Keratinocyte (primary cell): Measurements from ENCODE around the gene MFSD11. TPM values are rescaled to one million over a fixed set of nuclear protein-coding genes. Genes with fewer than 3 reads are reported as not detected.

Source experiments
- DNase-seq: peaks from one replicate; pipeline ENCODE4 v3.0.0-alpha.2; 2011; ENCODE audit warnings: low read depth, missing footprints, low spot score
- FAIRE-seq: peaks from 2 replicates; lab custom pipeline; 2011; peaks lifted over from hg19 to GRCh38; lab: Jason Lieb, UNC
- H2AFZ ChIP-seq: 2 replicates; pipeline ENCODE4 v1.6.0; 2012; ENCODE audit warnings: low read length, control low read depth, inconsistent platforms; ENCODE audit not compliant: control insufficient read depth
- H3K27ac ChIP-seq: 2 replicates; pipeline ENCODE4 v1.5.1; 2011; ENCODE audit warnings: low read length; ENCODE audit not compliant: control insufficient read depth, insufficient read depth
- H3K27me3 ChIP-seq: 3 replicates; pipeline ENCODE4 v1.6.0; 2011; ENCODE audit warnings: low read length; ENCODE audit not compliant: control insufficient read depth, insufficient read depth; ENCODE audit errors: extremely low read depth
- H3K36me3 ChIP-seq, 2 experiments: 2 replicates in 1 of 2; 3 replicates in 1 of 2; pipeline ENCODE4 v1.5.1; 2011; ENCODE audit warnings: low read length in 2 of 2, mild to moderate bottlenecking in 1 of 2; ENCODE audit not compliant: control insufficient read depth in 2 of 2, insufficient read depth in 2 of 2; ENCODE audit errors: extremely low read depth in 1 of 2
- H3K4me1 ChIP-seq: 3 replicates; pipeline ENCODE4 v1.5.1; 2011; ENCODE audit warnings: low read length; ENCODE audit not compliant: control insufficient read depth, insufficient read depth; ENCODE audit errors: extremely low read depth
- H3K4me2 ChIP-seq: 3 replicates; pipeline ENCODE4 v1.6.0; 2011; ENCODE audit warnings: low read depth, low read length; ENCODE audit not compliant: control insufficient read depth, insufficient read depth; ENCODE audit errors: extremely low read depth
- H3K4me3 ChIP-seq, 3 experiments: fragments of 200-600 bp in 1 of 3; sonication (generic) in 1 of 3; 2 replicates in 2 of 3; 3 replicates in 1 of 3; pipeline ENCODE4 v1.5.1; 2011 to 2016; ENCODE audit warnings: low read length in 3 of 3, mild to moderate bottlenecking in 3 of 3, control low read depth in 2 of 3, inconsistent platforms in 1 of 3, low read depth in 1 of 3, mixed read lengths in 1 of 3, mixed run types in 1 of 3, moderate library complexity in 1 of 3; ENCODE audit not compliant: control insufficient read depth in 2 of 3, insufficient read depth in 2 of 3; ENCODE audit errors: extremely low read depth in 1 of 3
- H3K79me2 ChIP-seq: 2 replicates; pipeline ENCODE4 v1.6.0; 2012; ENCODE audit warnings: low read length; ENCODE audit not compliant: control insufficient read depth, insufficient read depth
- H3K9ac ChIP-seq: 3 replicates; pipeline ENCODE4 v1.6.0; 2011; ENCODE audit warnings: low read length; ENCODE audit not compliant: control insufficient read depth, insufficient read depth; ENCODE audit errors: extremely low read depth
- H3K9me1 ChIP-seq: 3 replicates; pipeline ENCODE4 v1.6.0; 2011; ENCODE audit warnings: low read length; ENCODE audit not compliant: control insufficient read depth, insufficient read depth; ENCODE audit errors: extremely low read depth
- H3K9me3 ChIP-seq: 2 replicates; pipeline ENCODE4 v1.5.1; 2012; ENCODE audit warnings: low read depth, low read length; ENCODE audit not compliant: control insufficient read depth
- H4K20me1 ChIP-seq: 3 replicates; pipeline ENCODE4 v1.6.0; 2011; ENCODE audit warnings: low read length; ENCODE audit not compliant: control insufficient read depth, insufficient read depth; ENCODE audit errors: extremely low read depth
- EZH2 ChIP-seq: IDR thresholded peaks from one replicate; pipeline ENCODE4 v1.6.1; 2012; ENCODE audit warnings: inconsistent platforms, mild to moderate bottlenecking, low read length, moderate library complexity
- dilution Hi-C: fragments of 300-500 bp; cut with MboI; formaldehyde crosslinking; loops from one replicate; pipeline ENCODE4 v1.7.0; 2020; ENCODE audit warnings: low sequenced_read_pairs; ENCODE audit not compliant: extremely low pct_ligation_motif_present
- polyA plus RNA-seq, 5 experiments: library from polyadenylated mRNA; depleted of rRNA in 3 of 5; stranded (reverse) in 3 of 5; stranded (forward) in 1 of 5; unstranded in 1 of 5; fragments of >200 nt; gene quantifications; 1 replicate in 1 of 5; 2 replicates in 3 of 5; 3 replicates in 1 of 5; pipeline versions ENCODE4 v1.2.1 to v1.2.3, GENCODE V29; 2011 to 2012; ENCODE audit warnings: missing spikeins in 2 of 5, low read depth in 1 of 5, low replicate concordance in 1 of 5
- TF ChIP-seq, protein P1 (sequence below), 3 experiments: IDR thresholded peaks in 1 of 3; conservative IDR thresholded peaks in 1 of 3; optimal IDR thresholded peaks in 1 of 3; 2 replicates in 2 of 3; 3 replicates in 1 of 3; pipeline versions ENCODE3 to v1.5.1; 2011; ENCODE audit warnings: low read length in 3 of 3, mild to moderate bottlenecking in 3 of 3, moderate library complexity in 2 of 3, control low read depth in 1 of 3, inconsistent platforms in 1 of 3; ENCODE audit not compliant: insufficient read depth in 2 of 3; ENCODE audit errors: extremely low read depth in 1 of 3

MFSD11 gene
- polyA plus RNA-seq, 1 donor (not counting 4 experiments of a cell fraction or from before 2014, with no cell fraction given) = 14.6 TPM

DNA sequence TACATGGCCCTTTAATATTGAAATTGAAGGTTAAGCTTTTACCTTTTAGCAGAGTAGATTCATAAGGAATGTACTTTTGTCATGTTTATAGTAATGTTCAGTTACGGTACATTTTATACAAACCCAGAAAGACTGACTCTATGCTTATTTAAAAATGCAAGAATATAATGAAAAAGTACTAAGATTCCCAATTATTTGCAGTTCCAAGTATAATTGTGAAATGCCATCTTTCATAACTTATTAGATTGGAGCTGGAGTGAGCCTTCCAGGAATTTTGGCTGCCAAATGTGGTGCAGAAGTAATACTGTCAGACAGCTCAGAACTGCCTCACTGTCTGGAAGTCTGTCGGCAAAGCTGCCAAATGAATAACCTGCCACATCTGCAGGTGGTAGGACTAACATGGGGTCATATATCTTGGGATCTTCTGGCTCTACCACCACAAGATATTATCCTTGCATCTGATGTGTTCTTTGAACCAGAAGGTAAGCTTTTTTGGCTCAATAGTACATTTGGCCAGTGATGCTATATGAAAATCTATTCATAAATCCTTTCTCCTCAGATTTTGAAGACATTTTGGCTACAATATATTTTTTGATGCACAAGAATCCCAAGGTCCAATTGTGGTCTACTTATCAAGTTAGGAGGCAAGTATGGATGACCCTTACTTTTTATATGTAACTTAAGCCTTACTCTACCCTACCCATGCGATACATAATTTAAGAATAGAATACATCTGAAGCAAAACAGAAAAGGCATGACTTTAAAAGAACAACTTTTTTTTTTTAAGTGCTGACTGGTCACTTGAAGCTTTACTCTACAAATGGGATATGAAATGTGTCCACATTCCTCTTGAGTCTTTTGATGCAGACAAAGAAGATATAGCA is 4.9 kb upstream of the MFSD11 start:
- peaks cover 69% of the 10 kb centered on the region for H3K79me2 ChIP-seq
- H3K4me3 ChIP-seq = peak overlapping the region in 2 of 3 experiments; percentile 98 to 100
- H3K4me1 ChIP-seq = peaks cover 24% of the 10 kb centered on the region
- H3K36me3 ChIP-seq = peaks cover 14 to 40% of the 10 kb centered on the region in 2 experiments
- H3K27ac ChIP-seq = no peak overlapping the region
- peaks cover 28% of the 10 kb centered on the region for H4K20me1 ChIP-seq
- no peak for FAIRE-seq
- peak overlapping the region; percentile 96 for H3K4me2 ChIP-seq
- peak overlapping the region; percentile 1 for H3K9ac ChIP-seq
- no peaks in the 10 kb centered on the region for H3K9me1 ChIP-seq
- H3K27me3 ChIP-seq = no peaks in the 10 kb centered on the region
- dilution Hi-C loops = no loop called here
- TF ChIP-seq, protein P1, sequence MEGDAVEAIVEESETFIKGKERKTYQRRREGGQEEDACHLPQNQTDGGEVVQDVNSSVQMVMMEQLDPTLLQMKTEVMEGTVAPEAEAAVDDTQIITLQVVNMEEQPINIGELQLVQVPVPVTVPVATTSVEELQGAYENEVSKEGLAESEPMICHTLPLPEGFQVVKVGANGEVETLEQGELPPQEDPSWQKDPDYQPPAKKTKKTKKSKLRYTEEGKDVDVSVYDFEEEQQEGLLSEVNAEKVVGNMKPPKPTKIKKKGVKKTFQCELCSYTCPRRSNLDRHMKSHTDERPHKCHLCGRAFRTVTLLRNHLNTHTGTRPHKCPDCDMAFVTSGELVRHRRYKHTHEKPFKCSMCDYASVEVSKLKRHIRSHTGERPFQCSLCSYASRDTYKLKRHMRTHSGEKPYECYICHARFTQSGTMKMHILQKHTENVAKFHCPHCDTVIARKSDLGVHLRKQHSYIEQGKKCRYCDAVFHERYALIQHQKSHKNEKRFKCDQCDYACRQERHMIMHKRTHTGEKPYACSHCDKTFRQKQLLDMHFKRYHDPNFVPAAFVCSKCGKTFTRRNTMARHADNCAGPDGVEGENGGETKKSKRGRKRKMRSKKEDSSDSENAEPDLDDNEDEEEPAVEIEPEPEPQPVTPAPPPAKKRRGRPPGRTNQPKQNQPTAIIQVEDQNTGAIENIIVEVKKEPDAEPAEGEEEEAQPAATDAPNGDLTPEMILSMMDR (optimal IDR thresholded peaks at IDR 0.05 in 1 of 3, IDR thresholded peaks at IDR 0.05 in 1 of 3, conservative IDR thresholded peaks at IDR 0.05 in 1 of 3; ENCODE audit: extremely low read depth in 1 of 3, insufficient read depth in 2 of 3, low read length in 3 of 3) = no peak
- TF ChIP-seq EZH2 = no peak
- no peak for DNase-seq
- no peaks in the 10 kb centered on the region for H3K9me3 ChIP-seq
- no peak overlapping the region for H2AFZ ChIP-seq

DNA sequence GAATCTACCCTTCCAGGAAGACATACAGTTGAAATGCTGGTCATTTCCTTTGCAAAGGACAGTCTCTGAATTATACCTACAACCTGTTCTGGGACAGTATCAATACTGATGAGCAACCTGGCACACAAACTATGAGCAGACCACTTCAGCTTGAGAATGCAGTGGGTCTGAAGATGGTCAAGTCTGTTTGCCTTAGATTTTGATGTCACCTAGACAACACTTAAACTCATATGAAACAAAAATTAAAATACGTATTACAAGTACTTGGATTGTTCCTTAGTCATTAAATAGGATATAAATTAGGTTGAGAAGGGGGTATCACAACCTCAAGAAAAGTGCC is 4.3 kb upstream of the MFSD11 start:
- Histone ChIP-seq H3K9me1 (no peaks in the 10 kb centered on the region), H3K27ac (no peak overlapping the region), H4K20me1 (peaks cover 28% of the 10 kb centered on the region), H3K27me3 (no peaks in the 10 kb centered on the region), H3K36me3 (peaks cover 14 to 40% of the 10 kb centered on the region in 2 experiments), H2AFZ (no peak overlapping the region), H3K4me3 (peak overlapping the region in 2 of 3 experiments; percentile 98 to 100), H3K9me3 (no peaks in the 10 kb centered on the region), H3K79me2 (peaks cover 66% of the 10 kb centered on the region), H3K4me1 (peaks cover 23% of the 10 kb centered on the region), H3K4me2 (peak overlapping the region; percentile 96), H3K9ac (no peak overlapping the region)
- dilution Hi-C loops = no loop called here
- DNase-seq = no peak
- no peak for FAIRE-seq
- no peak for TF ChIP-seq EZH2
- TF ChIP-seq, protein P1 (optimal IDR thresholded peaks at IDR 0.05 in 1 of 3, IDR thresholded peaks at IDR 0.05 in 1 of 3, conservative IDR thresholded peaks at IDR 0.05 in 1 of 3; ENCODE audit: extremely low read depth in 1 of 3, insufficient read depth in 2 of 3, low read length in 3 of 3) = no peak
